ENCODE data around the gene ZNF467.

The ZNF467 gene, protein sequence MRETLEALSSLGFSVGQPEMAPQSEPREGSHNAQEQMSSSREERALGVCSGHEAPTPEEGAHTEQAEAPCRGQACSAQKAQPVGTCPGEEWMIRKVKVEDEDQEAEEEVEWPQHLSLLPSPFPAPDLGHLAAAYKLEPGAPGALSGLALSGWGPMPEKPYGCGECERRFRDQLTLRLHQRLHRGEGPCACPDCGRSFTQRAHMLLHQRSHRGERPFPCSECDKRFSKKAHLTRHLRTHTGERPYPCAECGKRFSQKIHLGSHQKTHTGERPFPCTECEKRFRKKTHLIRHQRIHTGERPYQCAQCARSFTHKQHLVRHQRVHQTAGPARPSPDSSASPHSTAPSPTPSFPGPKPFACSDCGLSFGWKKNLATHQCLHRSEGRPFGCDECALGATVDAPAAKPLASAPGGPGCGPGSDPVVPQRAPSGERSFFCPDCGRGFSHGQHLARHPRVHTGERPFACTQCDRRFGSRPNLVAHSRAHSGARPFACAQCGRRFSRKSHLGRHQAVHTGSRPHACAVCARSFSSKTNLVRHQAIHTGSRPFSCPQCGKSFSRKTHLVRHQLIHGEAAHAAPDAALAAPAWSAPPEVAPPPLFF

DNA sequence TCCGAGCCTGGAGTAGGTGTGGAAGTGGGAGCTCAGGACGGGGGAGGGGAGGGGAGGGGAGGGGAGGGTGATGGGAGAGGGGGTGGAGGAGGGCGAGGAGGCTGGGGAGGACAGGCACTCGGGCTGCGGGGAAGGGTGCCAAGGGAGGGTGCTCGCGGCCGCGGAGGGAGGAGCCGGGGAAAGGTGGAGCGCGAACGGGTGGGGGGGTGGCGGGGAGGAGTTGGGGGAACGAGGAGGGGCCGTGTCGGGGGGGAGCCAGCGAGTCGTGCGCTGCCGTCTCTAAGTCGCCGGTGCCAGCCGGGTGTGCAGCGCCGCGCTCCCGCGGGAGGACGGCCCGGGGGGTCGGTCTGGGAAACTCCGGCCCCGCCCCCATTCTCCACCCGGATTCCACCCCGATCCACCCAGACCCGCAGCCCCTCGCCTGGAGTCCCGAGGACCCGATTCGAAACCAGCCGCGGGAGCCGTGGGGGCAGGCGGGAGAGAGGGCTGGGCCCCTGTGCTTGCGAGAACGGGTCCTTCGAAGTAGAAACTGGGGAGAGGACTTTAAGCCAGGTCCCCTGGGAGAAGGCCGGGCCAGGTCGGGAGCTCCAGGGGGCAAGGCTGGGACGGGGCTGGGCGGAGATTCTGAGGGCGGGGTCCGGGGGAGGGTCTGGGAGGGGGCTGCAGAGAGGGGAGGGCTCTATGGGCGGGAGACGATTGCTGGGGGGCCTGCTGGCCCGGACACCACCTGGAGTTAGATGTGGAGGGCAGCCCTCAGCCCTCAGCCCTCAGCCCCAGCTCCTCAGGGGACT, at the start of gene ZNF467:
TSS of gene ZNF467 (minus strand) at position 143 of the 791 bp plus-strand sequence. CDS start 2,556 bp downstream, outside the sequence.
- DNase-seq (ENCODE audit: low read depth) = no peak

DNA sequence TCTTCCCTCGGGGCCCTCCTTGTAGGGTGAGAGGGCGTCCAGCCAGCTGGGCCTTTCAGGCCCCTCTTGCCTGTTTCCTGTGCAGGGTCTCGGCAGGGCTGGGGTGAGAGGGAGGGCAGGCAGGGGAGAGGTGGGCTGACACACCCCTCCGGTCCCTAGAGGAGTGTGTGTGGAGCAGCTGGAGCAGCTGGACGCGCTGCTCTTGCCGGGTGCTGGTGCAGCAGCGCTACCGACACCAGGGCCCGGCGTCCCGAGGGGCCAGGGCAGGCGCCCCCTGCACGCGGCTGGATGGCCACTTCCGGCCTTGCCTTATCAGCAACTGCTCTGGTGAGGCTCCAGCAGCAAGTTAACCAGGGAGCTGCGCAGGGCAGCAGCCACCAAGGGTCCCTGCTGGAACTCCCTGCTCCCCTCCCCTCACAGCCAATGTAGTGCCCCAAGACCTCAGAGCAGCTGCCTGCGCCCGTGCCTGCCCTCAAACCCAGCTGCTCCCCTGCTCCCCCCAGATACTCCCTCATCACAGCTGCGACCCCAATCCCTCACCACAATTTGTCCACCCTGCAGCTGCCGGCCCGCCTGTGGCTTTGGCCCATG, 49.1 kb upstream of the ZNF467 start:
- DNase-seq (ENCODE audit: low read depth) = no peak

DNA sequence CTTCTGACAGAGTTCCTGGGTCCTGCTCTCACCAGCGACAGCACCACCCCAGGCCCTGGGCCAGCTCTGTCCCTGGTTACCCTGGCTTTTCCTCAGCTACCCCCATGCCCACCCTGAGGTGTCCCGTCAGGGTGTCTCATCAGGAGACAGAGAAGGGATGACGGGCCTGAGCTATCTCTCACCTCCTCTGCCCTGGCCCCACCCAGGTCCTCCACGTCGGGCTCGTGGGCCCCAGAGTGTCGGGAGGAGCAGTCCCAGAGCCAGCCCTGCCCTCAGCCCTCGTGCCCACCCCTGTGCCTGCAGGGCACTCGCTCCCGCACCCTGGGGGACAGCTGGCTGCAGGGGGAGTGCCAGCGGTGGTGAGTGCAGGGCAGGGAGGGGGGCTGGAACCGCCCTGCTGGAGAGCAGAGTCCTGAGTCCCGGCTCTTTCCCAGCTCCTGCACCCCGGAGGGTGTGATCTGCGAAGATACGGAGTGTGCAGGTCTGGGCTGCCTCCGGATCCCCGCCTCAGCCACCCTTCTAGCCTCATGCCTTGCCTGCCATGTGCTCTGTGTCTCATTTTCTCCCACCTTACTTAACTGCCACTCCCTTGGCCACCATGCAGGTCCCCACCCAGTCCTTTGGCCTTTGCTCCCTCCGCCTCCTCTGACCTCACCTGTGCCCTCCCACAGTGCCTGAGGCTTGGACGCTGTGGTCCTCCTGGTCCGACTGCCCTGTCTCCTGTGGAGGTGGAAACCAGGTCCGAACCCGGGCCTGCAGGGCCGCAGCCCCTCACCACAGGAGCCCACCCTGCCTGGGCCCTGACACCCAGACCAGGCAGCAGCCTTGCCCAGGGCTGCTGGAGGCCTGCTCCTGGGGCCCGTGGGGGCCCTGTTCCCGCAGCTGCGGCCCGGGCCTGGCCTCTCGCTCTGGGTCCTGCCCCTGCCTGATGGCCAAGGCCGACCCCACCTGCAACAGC, 48.1 kb upstream of the ZNF467 start:
- no peak for DNase-seq (ENCODE audit: low read depth)

DNA sequence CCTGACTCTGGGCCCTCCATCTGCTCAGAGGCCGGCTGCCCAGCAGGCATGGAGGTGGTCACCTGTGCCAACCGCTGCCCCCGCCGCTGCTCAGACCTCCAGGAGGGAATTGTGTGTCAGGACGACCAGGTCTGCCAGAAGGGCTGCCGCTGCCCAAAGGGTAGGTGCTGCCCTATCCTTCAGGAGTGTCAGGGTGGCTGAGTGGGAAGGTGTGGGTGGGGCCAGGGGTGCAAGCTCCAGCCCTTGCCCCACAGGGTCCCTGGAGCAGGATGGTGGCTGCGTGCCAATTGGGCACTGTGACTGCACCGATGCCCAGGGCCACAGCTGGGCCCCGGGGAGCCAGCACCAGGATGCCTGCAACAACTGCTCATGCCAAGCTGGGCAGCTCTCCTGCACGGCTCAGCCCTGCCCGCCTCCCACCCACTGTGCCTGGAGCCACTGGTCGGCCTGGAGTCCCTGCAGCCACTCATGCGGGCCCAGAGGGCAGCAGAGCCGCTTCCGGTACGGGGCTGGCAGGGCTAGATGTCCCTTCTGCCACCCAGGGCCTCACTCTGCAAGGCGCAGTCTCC, 47.3 kb upstream of the ZNF467 start:
- DNase-seq (ENCODE audit: low read depth) = no peak

DNA sequence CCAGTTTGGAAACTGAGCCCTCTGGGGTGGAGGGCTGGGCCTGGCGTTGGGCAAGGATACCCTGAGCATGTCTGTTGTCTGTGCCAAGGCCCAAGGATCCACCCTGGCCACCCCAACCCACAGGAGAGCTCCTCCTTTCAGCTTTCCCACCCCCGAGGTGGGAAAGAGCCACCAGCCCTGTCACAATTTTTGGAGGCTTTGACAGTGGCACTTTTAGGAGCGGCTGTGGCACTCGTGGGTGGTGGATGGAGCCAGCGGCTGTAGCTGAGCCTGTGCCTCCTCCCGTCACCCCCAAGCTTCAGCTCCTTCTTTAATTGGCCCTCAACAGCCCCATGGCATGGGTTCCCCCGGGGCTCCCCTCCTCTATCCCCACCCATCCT, 46.6 kb upstream of the ZNF467 start:
- DNase-seq (ENCODE audit: low read depth) = no peak

DNA sequence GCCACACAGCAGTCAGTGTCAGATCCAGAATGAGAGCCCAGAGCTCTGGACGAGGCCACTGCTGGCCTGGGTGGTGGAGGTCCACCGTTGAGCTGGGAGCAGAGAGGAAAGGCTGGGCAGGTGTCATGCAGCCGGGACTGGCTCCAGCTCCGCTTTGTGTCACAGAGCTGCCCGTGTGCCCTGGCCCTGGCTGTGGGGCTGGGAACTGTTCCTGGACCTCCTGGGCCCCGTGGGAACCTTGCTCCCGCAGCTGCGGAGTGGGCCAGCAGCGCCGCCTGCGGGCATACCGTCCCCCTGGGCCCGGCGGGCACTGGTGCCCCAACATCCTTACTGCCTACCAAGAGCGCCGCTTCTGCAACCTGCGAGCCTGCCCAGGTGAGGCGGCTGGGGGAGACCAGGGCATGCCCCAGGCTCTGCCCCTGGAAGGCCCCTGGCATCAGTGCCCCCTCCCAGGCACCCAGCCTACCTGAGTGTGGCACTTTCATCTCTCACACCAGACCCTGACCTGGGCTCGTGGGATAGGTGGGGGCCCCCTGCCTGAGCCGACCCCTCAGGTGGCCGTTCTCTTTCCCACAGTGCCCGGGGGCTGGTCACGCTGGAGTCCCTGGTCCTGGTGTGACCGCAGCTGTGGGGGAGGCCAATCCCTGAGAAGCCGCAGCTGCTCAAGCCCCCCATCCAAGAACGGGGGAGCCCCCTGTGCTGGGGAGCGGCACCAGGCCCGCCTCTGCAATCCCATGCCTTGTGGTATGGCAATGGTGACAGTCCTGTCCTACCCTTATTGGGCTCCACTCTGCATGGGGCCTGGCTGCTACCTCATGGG, 46.0 kb upstream of the ZNF467 start:
- DNase-seq (ENCODE audit: low read depth) = no peak

DNA sequence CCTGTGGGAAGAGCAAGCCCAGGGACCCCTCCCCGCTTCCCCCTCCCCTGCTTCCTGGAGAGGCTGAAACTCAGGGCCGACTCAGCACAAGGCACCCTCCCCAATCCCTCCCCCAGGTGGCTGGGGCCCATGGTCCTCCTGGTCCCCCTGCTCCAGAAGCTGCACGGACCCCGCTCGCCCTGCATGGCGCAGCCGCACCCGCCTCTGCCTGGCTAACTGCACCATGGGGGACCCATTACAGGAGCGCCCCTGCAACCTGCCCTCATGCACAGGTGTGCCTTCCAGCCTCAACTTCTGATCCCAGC, 45.1 kb upstream of the ZNF467 start:
- DNase-seq (ENCODE audit: low read depth) = no peak

DNA sequence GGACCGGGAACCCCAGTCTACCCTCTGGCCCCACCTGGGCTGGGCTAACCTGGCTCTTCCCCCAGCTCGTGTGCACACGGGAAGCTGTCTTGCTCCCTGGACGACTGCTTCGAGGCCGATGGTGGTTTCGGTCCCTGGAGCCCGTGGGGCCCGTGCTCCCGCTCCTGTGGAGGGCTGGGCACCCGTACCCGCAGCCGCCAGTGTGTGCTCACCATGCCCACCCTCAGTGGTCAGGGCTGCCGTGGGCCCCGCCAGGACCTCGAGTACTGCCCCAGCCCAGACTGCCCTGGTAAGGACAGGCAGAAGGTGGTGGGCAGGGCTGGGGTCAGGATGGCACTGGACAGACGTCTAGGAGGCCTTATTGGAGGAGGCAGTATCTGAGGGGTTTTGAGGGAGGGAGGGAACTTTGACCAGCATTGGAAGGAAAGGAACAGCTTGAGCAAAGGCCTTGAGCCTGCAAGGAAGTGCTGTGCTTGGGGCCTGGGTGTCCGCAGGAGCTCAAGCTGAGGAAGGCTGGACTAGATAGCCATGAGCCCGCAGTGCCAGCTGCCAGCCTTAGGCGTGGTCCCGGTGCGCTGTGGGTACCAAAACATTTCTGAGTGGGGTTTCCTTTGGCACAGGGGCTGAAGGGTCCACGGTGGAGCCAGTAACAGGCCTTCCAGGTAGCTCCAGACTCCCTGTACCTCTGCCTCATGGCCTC, 44.6 kb upstream of the ZNF467 start:
- DNase-seq (ENCODE audit: low read depth) = no peak

DNA sequence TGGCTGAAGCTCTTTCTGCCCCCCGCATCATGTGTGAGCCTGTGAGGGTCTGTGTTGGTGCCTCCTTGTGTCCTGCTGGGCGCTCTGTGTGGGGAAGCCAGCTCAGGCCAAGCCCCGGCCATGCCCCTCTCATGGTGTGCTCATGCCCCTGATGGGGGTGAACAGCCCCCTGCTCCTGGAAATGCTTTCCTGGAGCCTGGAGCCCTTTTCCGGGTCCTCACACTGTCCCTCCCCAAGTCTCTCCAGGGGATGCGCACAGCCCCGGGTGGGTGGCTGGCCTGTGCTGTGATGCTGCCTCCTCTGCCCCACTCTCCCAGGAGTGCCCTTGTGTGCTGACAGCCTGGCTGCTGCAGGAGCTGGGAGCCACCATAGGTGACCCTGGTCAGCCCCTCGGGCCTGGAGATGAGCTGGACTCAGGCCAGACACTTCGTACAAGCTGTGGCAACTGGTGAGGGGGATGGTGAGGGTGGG, 43.9 kb upstream of the ZNF467 start:
- no peak for DNase-seq (ENCODE audit: low read depth)

DNA sequence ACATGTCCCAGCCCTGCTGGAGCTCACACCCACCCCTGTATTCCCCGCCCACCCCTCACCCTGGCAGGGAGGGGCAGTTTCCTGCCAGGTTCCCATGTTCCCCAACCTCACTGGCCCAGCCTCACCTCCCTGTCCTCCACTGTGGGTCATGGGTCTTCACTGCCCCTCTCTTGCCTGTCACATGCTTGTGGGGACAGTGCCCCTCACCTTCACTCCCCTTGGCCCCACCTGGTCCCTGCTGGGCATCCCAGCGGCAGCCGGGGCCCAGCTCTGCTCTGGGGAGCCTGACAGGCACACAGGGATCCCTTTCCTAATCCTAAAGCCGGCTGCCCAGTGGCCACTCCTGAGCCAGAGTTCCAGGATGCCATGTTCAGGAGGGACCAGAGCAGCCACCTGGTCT, 43.4 kb upstream of the ZNF467 start:
- no peak for DNase-seq (ENCODE audit: low read depth)

DNA sequence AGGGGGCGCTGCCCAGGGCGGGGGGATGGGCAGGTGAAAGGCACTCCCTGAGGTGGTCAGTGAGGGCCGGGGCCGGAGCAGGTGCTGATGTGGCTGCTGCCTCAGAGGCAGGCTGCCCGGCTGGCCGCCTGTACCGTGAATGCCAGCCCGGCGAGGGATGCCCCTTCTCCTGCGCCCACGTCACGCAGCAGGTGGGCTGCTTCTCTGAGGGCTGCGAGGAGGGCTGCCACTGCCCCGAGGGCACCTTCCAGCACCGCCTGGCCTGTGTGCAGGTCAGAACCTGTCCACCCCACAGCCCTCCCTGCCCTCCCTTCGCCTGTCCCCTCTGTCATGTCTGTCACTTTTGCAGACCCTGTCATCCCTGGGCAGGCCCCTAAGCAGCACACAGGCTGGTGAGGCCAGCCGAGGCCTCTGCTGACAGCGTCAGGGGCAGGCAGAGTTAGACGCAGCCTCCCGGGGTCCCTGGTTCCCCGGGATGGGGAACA, 42.9 kb upstream of the ZNF467 start:
- DNase-seq (ENCODE audit: low read depth) = no peak

DNA sequence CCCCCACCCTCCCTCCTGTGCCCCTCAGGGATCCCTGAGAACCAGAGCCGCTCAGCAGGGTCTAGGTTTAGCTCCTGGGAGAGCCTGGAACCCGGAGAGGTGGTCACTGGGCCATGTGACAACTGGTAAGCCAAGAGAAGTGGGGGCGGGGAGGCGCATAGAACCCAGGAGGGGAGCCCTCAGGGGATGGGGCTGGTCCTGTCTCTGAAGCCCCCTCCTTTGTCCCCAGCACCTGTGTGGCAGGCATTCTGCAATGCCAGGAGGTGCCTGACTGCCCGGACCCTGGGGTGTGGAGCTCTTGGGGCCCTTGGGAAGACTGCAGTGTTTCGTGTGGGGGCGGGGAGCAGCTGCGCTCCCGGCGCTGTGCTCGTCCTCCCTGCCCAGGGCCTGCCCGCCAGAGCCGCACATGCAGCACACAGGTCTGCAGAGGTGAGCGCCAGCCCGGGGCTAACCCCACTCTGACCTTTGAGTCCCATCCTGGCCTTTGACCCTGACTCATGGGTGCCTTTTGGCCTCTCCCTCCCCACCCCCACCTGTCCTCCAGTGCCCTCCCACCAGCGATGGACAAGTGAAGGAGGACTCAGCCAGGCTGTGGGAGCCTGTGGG, 42.4 kb upstream of the ZNF467 start:
- no peak for DNase-seq (ENCODE audit: low read depth)

DNA sequence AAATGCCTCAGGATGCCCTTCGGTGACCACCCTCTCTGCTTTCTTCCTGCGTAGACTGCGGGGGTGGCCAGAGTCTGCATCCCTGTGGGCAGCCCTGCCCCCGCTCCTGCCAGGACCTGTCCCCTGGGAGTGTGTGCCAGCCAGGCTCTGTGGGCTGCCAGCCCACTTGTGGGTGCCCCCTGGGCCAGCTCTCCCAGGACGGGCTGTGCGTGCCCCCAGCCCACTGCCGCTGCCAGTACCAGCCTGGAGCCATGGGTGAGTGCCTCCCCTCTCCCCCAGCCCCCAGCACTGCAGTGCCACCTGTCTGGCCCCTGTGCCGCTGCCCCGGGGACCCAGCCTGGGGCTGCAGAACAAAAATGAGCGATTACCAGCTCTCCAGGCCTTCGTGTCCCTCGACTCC, 41.7 kb upstream of the ZNF467 start:
- DNase-seq (ENCODE audit: low read depth) = no peak

DNA sequence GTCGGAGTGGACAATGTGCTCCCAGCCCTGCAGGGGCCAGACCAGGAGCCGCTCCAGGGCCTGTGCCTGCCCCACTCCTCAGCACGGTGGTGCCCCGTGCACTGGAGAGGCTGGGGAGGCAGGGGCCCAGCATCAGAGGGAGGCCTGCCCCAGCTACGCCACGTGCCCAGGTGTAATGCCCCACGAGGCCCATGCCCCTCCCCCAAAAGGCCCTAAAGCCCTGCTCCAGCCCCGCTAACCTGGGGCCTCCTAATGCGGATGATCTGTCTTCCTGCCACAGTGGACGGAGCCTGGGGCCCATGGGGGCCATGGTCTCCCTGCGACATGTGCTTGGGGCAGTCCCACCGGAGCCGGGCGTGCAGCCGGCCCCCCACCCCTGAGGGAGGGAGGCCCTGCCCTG, 41.1 kb upstream of the ZNF467 start:
- DNase-seq (ENCODE audit: low read depth) = no peak

DNA sequence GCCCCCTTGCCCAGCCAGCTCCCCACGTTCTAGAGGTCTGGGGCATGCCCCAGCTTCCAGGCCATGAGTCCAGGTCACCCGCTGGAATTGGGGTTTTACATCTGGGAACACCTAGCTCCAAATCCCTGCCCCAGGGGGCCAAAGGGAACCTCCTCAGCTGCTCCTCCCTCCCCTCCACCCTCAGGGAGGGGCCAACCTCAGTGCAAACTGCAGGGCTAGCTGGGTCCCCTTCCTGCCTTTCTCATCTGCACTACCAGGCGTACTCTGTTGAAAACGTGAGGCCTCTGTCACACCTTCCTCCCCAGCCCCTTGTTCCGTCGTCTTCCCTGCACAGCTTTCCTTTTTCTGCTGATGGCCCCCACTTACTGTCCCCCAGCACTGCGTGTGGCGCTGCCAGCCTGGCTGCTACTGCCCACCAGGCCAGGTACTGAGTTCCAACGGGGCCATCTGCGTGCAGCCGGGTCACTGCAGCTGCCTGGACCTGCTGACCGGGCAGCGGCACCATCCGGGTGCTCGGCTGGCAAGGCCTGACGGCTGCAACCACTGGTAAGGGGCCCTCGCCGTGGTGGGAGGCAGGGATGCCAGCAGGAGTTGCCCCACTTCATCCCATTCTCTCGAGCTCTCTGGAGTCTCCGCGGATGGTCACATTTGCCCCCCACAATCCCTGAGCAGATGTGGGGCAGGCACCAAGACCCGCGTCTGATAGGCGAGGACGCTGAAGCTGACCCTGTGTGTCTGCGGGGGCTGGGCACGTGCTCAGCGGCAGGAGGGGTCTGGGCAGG, 40.1 kb upstream of the ZNF467 start:
- no peak for DNase-seq (ENCODE audit: low read depth)

DNA sequence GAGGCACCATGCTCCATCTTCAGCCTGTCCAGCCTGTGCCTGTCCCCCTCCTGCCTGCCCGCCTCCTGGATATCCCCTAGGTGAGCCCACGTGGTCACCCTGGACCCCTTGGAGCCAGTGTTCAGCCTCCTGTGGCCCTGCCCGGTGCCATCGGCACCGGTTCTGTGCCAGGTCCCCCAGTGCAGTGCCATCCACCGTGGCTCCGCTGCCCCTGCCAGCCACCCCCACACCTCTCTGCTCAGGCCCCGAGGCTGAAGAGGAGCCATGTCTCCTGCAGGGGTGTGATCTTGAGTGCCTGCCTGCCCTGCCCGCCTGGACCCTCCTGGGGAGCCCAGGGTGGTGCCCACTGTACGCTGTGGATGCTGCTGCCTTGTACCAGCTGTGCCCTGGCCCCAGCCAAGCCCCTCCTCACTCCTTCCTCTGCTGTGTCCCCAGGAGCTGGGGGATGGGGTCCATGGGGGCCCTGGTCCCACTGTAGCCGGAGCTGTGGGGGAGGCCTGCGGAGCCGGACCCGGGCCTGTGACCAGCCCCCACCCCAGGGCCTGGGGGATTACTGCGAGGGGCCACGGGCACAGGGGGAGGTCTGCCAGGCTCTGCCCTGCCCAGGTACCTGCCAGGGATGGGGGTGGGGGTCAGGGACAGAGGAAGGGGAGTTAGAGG, 38.6 kb upstream of the ZNF467 start:
- no peak for DNase-seq (ENCODE audit: low read depth)

DNA sequence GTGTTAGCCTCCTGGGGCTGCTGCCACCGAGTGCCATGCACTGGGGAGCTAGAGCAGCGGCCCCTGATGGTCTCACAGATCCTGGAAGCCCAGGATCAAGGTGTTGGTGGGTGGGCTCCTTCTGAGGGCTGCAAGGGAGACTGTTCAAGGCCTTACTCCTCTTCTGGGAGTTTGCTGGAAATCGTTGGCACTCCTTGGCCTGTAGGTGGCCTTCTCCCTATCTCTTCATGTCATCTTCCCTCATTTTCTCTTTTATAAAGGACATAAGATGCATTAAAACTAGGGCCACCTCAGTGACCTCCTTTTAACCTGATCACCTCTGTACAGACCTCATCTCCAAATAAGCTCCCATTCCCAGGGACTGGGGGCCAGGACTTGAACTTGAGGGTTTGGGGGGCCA, 37.8 kb upstream of the ZNF467 start:
- no peak for DNase-seq (ENCODE audit: low read depth)

DNA sequence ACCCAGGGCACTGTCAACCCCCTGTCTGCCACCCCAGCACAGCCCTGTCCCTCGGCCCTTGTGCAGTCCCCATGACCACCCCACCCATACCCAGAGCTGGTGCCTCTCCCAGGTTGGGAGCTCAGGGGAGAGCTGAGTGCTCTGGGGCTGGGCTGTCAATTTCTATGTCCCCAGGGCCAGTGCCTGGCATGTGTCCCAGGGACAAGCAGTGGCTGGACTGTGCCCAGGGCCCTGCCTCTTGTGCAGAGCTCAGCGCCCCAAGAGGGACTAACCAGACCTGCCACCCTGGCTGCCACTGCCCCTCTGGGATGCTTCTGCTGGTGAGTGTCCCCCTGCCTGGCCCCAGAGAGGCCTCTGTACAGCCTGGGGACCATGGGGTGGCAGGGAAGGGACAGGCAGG, 35.8 kb upstream of the ZNF467 start:
- DNase-seq (ENCODE audit: low read depth) = no peak

Data from activated T-cell treated with anti-CD3 and anti-CD28 coated beads for 48 hours (primary cell).